Loucy (cell line): Measurements from ENCODE around the gene JPT2.

ENCODE experiments used
- EZH2phosphoT487 ChIP-seq: fragments of 200-600 bp; IDR thresholded peaks from 2 replicates; pipeline ENCODE4 v1.6.1; 2018; ENCODE audit warnings: antibody characterized with exemption, mild to moderate bottlenecking, moderate library complexity, borderline replicate concordance
- TF ChIP-seq, protein P1 (sequence below): fragments of 200-600 bp; sonication (generic); conservative IDR thresholded peaks from 2 replicates; pipeline ENCODE4 v1.5.1; 2014; ENCODE audit warnings: mild to moderate bottlenecking, antibody characterized with exemption, low read length

DNA sequence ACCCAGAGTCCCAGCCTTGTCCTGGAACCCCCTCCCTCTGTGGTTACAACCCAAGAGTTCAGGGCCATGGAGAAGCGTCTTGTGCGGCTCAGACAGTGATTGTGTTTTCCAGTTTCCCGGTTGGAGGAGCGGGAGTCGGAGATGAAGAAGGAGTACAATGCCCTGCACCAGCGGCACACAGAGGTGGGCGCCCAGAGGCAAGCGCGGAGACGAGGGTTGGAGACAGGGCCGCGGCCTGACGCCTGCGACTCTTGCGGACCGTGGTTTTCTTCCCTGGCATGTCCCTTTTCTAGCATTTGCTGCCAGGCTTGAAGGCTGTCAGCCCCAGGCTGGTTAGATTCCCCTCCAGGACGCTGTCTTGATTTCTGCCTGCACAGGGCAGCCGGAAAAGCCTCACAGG is 50.9 kb downstream of the JPT2 start:
- TF ChIP-seq, protein P1, sequence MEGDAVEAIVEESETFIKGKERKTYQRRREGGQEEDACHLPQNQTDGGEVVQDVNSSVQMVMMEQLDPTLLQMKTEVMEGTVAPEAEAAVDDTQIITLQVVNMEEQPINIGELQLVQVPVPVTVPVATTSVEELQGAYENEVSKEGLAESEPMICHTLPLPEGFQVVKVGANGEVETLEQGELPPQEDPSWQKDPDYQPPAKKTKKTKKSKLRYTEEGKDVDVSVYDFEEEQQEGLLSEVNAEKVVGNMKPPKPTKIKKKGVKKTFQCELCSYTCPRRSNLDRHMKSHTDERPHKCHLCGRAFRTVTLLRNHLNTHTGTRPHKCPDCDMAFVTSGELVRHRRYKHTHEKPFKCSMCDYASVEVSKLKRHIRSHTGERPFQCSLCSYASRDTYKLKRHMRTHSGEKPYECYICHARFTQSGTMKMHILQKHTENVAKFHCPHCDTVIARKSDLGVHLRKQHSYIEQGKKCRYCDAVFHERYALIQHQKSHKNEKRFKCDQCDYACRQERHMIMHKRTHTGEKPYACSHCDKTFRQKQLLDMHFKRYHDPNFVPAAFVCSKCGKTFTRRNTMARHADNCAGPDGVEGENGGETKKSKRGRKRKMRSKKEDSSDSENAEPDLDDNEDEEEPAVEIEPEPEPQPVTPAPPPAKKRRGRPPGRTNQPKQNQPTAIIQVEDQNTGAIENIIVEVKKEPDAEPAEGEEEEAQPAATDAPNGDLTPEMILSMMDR, result no peak
- no peak for TF ChIP-seq EZH2phosphoT487
